ENCODE measurements around the gene WSCD2. TPM values are rescaled to one million over a fixed set of nuclear protein-coding genes. Genes with fewer than 3 reads are reported as not detected.

WSCD2 gene
- 1.4 TPM for polyA plus RNA-seq (2013, experiment 1 of 2)
- polyA plus RNA-seq (2013, experiment 2 of 2), result 1.4 TPM

DNA sequence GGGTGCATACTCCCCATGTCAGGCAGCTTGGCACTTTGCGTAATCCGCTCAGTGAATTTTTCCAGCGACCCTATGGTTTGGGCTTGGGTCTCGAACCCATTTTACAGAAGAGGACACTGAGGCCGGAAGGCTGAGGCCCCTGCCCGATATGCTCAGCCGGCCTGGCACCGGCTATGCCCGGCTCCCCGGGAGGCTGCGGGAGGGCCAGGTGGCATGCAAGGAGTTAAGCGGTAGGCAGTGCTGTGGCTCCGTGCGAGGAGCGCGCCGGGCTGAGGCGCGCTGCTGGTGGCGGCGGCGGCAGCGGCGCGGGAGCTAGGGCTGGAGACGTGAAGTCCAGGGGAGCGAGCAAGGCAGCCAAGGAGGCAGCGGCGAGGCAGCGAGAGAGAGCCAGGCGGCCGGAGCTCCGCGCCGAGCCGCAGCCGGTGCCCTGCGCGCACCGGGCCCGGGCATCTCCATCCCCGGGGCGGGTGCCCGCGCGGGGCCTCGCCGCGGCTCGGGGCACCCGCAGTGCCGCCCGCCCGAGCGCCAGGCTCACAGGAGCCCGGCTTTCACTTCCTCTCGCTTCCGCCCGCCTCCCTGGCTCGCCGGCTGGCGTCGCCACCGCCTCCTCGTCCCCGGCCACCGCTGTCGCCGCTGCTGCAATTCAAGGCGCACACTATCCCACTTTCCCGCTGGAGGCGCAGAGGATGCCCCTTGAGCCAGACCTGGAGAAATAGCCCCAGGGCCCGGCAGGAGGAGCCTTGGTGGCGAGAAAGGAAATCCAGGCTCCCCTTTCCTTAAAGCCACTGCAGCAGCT is at the start of gene WSCD2:
Gene WSCD2 (plus strand): TSS at position 272 of the 796 bp plus-strand sequence. CDS start 66,545 bp downstream, outside the sequence.
- Histone ChIP-seq H3K4me1 (ENCODE audit: insufficient read depth, low read length) (no peaks in the 10 kb centered on the region), H3K9ac (ENCODE audit: low read depth, low read length) (peak within 1 kb of the TSS; percentile 27; the same call in 1 of the 2 replicates), H3K36me3 (ENCODE audit: insufficient read depth, low read length) (no peaks in the 10 kb centered on the region), H3K4me3 (ENCODE audit: low read length) (peak within 1 kb of the TSS; percentile 59), H3K27ac (ENCODE audit: low read depth, low read length) (peak within 1 kb of the TSS; percentile 29; the same call in 1 of the 2 replicates), H3K9me3 (ENCODE audit: insufficient read depth, low read depth, low read length) (no peaks in the 10 kb centered on the region), H3K27me3 (ENCODE audit: insufficient read depth, low read length) (peaks cover 21% of the 10 kb centered on the region)
- 5% methylated on average over 74 of the region's 74 CpGs for WGBS

DNA sequence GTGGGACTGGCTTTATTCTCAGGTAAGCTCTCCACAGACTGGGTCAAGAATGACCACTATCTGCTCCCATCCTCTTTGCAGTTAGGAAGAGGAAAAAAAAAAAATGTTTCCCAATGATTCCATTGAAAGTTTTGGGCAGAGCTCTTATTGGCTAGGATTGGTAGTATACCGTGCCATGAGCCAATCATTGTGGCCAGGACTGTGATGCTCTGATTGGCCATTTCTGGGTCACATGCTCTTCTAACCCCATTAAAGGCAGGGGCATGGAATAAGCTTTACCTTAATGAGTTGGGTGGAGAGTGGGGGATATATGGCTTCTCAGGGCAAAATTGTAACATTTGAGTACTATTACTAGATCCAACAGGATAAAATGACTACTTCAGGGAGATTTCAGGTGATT is 49.4 kb upstream of the WSCD2 start:
- Histone ChIP-seq H3K27ac (ENCODE audit: low read depth, low read length) (no peak overlapping the region), H3K4me1 (ENCODE audit: insufficient read depth, low read length) (no peaks in the 10 kb centered on the region), H3K9me3 (ENCODE audit: insufficient read depth, low read depth, low read length) (0 out of 2 replicates have a peak, but pooled peaks cover 6% of the 10 kb centered on the region), H3K4me3 (ENCODE audit: low read length) (no peak overlapping the region), H3K36me3 (ENCODE audit: insufficient read depth, low read length) (no peaks in the 10 kb centered on the region), H3K27me3 (ENCODE audit: insufficient read depth, low read length) (no peaks in the 10 kb centered on the region), H3K9ac (ENCODE audit: low read depth, low read length) (no peak overlapping the region)
- 100% methylated on average over 1 of the region's 1 CpG for WGBS

DNA sequence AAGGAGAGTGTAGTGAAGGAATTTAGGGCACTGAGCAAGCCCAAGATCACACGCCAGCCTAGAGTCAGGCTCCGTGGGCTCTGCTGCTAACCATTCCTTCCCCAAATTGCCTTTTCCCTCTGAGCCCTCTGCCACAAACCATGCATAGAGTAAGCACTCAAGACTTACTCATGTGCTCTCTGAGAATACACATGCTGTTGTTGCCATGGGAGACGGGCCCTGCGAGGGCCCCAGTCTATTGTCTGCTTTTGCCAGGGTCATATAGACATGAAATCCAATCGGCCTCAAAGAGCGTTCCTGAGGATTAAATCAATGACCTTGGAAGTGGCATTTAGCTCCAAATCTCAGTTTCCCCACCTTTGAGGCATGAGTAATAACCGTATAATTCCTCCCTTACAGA is 48.7 kb upstream of the WSCD2 start:
- Histone ChIP-seq H3K9me3 (ENCODE audit: insufficient read depth, low read depth, low read length) (0 out of 2 replicates have a peak, but pooled peaks cover 6% of the 10 kb centered on the region), H3K9ac (ENCODE audit: low read depth, low read length) (no peak overlapping the region), H3K27ac (ENCODE audit: low read depth, low read length) (no peak overlapping the region), H3K4me3 (ENCODE audit: low read length) (no peak overlapping the region), H3K27me3 (ENCODE audit: insufficient read depth, low read length) (no peaks in the 10 kb centered on the region), H3K4me1 (ENCODE audit: insufficient read depth, low read length) (no peaks in the 10 kb centered on the region), H3K36me3 (ENCODE audit: insufficient read depth, low read length) (no peaks in the 10 kb centered on the region)
- WGBS, result 86% methylated on average over 7 of the region's 7 CpGs

DNA sequence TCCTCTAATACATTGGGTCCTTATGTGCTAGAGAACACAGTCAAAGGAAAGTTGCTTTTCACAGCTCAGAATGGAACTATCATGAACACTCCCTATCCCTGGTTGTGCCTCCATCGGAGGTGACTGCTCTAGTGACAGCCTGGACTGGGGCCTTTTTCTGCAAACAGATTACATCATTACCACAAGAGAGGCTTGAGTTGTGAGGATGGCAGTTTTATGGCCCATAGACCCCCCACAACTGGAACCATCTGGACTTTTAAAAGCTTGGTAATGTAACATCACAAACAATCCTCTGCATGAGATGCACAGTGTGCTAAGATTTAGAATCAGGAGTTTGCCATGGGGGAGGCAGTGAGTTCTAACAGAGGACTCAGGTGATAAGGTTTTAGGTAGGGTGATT is 46.6 kb upstream of the WSCD2 start:
- 86% methylated on average over 1 of the region's 1 CpG for WGBS
- no peaks in the 10 kb centered on the region for H3K4me1 ChIP-seq (ENCODE audit: insufficient read depth, low read length)
- H3K36me3 ChIP-seq (ENCODE audit: insufficient read depth, low read length), result no peaks in the 10 kb centered on the region
- H3K4me3 ChIP-seq (ENCODE audit: low read length), result no peak overlapping the region
- no peaks in the 10 kb centered on the region for H3K27me3 ChIP-seq (ENCODE audit: insufficient read depth, low read length)
- peaks cover 10% of the 10 kb centered on the region; the same call in 1 of the 2 replicates for H3K9me3 ChIP-seq (ENCODE audit: insufficient read depth, low read depth, low read length)
- no peak overlapping the region for H3K27ac ChIP-seq (ENCODE audit: low read depth, low read length)
- no peak overlapping the region for H3K9ac ChIP-seq (ENCODE audit: low read depth, low read length)

DNA sequence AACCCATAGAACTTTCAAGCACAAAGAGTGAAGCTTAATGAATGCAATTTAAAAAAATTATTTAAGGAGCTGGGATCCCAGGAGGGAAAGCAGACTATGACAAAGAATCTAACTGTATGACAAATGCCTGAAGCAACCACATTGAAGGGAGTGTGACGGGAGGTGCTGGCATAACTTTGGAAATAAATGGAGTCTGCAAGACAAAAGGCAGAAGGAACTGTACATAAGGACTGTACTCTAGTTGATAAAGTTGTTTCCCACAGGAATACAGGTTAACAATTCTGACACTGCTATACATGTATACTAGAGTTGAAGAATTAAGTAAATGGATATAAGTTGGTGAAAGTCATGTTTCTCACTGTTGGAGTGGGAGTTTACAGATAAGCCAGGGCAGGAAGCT is 41.2 kb upstream of the WSCD2 start:
- H3K4me3 ChIP-seq (ENCODE audit: low read length), result no peak overlapping the region
- no peaks in the 10 kb centered on the region for H3K27me3 ChIP-seq (ENCODE audit: insufficient read depth, low read length)
- H3K4me1 ChIP-seq (ENCODE audit: insufficient read depth, low read length), result no peaks in the 10 kb centered on the region
- H3K9ac ChIP-seq (ENCODE audit: low read depth, low read length), result no peak overlapping the region
- no peak overlapping the region for H3K27ac ChIP-seq (ENCODE audit: low read depth, low read length)
- peaks cover 18% of the 10 kb centered on the region; the same call in 1 of the 2 replicates for H3K9me3 ChIP-seq (ENCODE audit: insufficient read depth, low read depth, low read length)
- 93% methylated on average over 1 of the region's 1 CpG for WGBS
- H3K36me3 ChIP-seq (ENCODE audit: insufficient read depth, low read length), result no peaks in the 10 kb centered on the region

DNA sequence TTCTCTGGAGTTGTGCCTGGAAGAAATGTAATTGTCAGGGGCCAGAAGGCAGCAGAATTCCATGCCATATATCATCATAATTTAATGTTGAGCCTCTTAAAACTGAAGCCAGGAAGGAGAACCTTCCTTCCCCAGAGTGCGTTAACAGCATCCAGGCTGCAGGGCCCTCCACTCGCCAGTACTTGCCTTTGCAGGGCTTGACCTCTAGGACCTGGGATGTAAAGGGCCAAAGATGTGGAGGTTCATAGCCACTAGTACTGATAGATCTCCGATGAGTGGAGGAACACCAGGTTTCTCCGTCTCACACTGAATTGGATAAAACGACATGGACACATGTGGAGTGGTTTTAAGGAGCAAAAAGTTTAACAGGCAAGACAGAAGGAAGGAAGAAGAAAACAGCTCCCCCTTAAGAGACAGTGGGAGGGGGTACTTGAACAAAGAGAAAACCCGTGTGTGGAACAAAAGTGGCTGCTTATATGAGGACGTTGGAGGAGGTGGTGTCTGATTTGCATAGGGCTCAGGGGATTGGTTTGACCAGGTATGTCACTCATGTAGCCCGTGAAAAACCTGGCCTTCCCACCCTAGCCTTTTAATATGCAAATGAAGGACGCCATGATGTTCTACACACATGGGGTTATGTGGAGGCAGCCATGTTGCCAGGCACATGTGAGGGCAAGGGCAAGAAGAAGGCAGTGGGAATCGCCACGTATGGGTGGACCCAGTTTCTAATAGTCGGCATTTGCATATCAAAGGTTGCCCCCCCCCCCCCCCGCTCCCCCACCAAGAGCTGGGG is 38.8 kb upstream of the WSCD2 start:
- Histone ChIP-seq H3K9ac (ENCODE audit: low read depth, low read length) (no peak overlapping the region), H3K4me1 (ENCODE audit: insufficient read depth, low read length) (no peaks in the 10 kb centered on the region), H3K9me3 (ENCODE audit: insufficient read depth, low read depth, low read length) (peaks cover 12% of the 10 kb centered on the region; the same call in 1 of the 2 replicates), H3K36me3 (ENCODE audit: insufficient read depth, low read length) (no peaks in the 10 kb centered on the region), H3K4me3 (ENCODE audit: low read length) (no peak overlapping the region), H3K27ac (ENCODE audit: low read depth, low read length) (no peak overlapping the region; the same call in 1 of the 2 replicates), H3K27me3 (ENCODE audit: insufficient read depth, low read length) (no peaks in the 10 kb centered on the region)
- WGBS, result 65% methylated on average over 12 of the region's 13 CpGs

DNA sequence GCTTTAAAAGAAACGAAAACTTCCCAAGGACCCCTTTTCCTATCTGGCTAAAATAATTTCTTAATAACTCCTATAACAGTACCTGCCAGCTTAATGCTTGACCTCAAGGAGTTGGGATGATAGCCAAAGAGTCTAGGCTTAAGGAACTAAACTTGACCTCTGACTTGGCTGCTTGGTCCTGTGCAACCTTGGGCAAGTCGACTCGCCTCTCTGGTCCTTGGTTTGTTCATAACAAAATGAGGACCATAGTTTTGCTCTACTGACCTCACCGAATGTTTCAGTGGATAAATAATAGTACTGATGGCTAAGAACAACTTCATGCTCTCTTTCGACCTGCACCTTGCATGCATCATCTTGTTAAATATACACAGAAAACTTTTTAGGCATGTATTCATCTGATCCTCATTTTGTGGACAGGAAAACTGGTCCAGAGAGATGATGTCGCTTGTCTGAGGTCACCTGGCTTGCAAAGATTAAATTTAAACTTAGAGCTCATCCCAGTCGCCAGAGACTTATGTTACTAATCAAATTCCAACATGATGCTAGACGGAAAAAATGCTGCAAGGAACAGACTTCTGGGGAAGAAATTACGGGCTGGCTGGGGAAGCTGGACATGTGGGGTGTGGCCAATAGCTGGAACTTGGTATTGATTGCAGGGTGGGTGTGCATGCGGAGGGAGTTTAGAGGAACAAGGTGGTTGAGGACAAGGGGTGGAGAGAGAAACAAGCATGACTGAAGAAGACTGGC is 38.0 kb upstream of the WSCD2 start:
- no peak overlapping the region for H3K9ac ChIP-seq (ENCODE audit: low read depth, low read length)
- H3K36me3 ChIP-seq (ENCODE audit: insufficient read depth, low read length), result no peaks in the 10 kb centered on the region
- 92% methylated on average over 10 of the region's 10 CpGs for WGBS
- H3K27ac ChIP-seq (ENCODE audit: low read depth, low read length), result no peak overlapping the region
- no peaks in the 10 kb centered on the region for H3K4me1 ChIP-seq (ENCODE audit: insufficient read depth, low read length)
- H3K4me3 ChIP-seq (ENCODE audit: low read length), result no peak overlapping the region
- no peaks in the 10 kb centered on the region for H3K27me3 ChIP-seq (ENCODE audit: insufficient read depth, low read length)
- H3K9me3 ChIP-seq (ENCODE audit: insufficient read depth, low read depth, low read length), result peaks cover 9% of the 10 kb centered on the region; the same call in 1 of the 2 replicates

DNA sequence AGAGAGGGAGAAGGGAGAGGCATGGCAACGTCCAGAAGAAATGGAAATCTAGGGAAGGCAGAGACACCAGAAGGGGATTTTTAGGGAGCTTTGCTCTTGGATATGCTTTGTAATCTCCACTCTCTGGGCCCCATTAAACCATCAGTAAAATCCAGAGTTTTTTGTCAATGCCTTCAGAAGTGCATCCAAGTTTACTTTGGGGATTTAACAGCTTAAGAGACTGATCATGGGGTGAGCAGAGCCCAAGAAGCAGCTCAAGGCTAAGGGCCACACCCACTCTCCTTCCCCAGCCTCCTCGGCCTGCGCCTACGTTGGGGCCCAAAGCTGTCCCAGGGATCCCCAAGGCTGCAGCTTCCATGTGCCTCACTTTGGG is 37.4 kb upstream of the WSCD2 start:
- H3K4me1 ChIP-seq (ENCODE audit: insufficient read depth, low read length), result no peaks in the 10 kb centered on the region
- no peaks in the 10 kb centered on the region for H3K27me3 ChIP-seq (ENCODE audit: insufficient read depth, low read length)
- no peak overlapping the region for H3K9ac ChIP-seq (ENCODE audit: low read depth, low read length)
- 86% methylated on average over 4 of the region's 4 CpGs for WGBS
- peaks cover 9% of the 10 kb centered on the region; the same call in 1 of the 2 replicates for H3K9me3 ChIP-seq (ENCODE audit: insufficient read depth, low read depth, low read length)
- no peaks in the 10 kb centered on the region for H3K36me3 ChIP-seq (ENCODE audit: insufficient read depth, low read length)
- H3K4me3 ChIP-seq (ENCODE audit: low read length), result no peak overlapping the region
- H3K27ac ChIP-seq (ENCODE audit: low read depth, low read length), result no peak overlapping the region

DNA sequence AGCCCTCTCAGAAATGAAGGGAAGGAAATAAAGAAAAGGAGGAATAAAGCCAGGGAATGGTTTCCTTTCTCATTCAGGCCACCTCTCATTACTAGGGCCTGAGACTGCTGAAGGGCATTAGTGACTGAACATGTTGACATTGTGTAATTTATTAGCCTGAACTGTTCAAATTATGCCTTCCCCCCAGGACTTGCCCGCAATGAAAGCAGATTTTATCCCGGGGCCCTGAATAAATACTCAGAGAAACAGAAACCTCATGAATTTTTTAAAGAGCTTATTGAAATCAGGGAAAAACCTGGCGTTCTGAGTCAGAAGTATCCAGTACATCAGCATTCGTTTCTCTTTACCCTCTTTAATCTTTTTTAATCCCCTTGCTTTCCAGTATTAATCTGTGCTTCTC is 35.9 kb upstream of the WSCD2 start:
- no peaks in the 10 kb centered on the region for H3K27me3 ChIP-seq (ENCODE audit: insufficient read depth, low read length)

DNA sequence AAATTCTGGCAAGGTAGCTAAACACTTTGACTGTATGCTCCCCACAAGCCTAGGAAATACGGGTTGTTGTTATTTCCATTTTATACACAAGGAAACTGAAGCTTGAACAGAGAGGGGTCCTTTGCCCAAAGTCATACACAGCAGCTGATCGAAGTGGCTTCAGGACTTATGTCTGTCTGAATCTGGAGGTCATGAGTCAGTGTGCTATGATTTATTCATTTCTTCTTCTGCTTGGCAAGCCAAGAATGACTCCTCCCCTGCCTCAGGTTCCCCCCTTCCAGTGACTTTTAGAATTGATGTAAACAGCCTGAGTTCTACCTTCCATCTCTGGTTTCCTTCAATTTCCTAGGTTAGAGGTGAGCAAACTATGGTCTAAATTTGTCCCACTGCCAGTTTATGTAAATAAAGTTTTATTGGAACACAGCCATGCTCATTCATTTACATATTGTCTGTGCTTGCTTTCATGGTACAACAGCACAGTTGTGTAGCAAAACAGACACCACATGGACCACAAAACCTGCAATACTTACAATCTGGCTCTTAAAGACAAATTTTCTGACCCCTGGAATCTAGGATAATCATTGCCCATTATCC is 34.9 kb upstream of the WSCD2 start:
- no peaks in the 10 kb centered on the region for H3K9me3 ChIP-seq (ENCODE audit: insufficient read depth, low read depth, low read length)
- H3K4me3 ChIP-seq (ENCODE audit: low read length), result no peak overlapping the region
- H3K36me3 ChIP-seq (ENCODE audit: insufficient read depth, low read length), result no peaks in the 10 kb centered on the region
- no peak overlapping the region for H3K9ac ChIP-seq (ENCODE audit: low read depth, low read length)
- 86% methylated on average over 2 of the region's 2 CpGs for WGBS
- no peaks in the 10 kb centered on the region for H3K4me1 ChIP-seq (ENCODE audit: insufficient read depth, low read length)
- H3K27ac ChIP-seq (ENCODE audit: low read depth, low read length), result no peak overlapping the region
- no peaks in the 10 kb centered on the region for H3K27me3 ChIP-seq (ENCODE audit: insufficient read depth, low read length)

More for the DNA sequence above, 35.9 kb upstream of the WSCD2 start:
- WGBS, result 90% methylated on average over 4 of the region's 4 CpGs
- no peaks in the 10 kb centered on the region for H3K36me3 ChIP-seq (ENCODE audit: insufficient read depth, low read length)
- 0 out of 2 replicates have a peak, but pooled peaks cover 1% of the 10 kb centered on the region for H3K9me3 ChIP-seq (ENCODE audit: insufficient read depth, low read depth, low read length)
- H3K4me1 ChIP-seq (ENCODE audit: insufficient read depth, low read length), result no peaks in the 10 kb centered on the region
- H3K9ac ChIP-seq (ENCODE audit: low read depth, low read length), result no peak overlapping the region
- no peak overlapping the region for H3K4me3 ChIP-seq (ENCODE audit: low read length)
- no peak overlapping the region for H3K27ac ChIP-seq (ENCODE audit: low read depth, low read length)

Data from HUES64 (cell line).